HG02840 (cell line): ENCODE measurements around the gene PIF1.

Experiments used
- ATAC-seq: cut with Tn5 transposase; IDR thresholded peaks from one replicate; pipeline ENCODE4 v1.9.1; 2021; ENCODE audit warnings: mild to moderate bottlenecking, moderate library complexity, moderate number of reproducible peaks; ENCODE audit not compliant: unreplicated experiment, low FRiP score

PIF1 gene

DNA sequence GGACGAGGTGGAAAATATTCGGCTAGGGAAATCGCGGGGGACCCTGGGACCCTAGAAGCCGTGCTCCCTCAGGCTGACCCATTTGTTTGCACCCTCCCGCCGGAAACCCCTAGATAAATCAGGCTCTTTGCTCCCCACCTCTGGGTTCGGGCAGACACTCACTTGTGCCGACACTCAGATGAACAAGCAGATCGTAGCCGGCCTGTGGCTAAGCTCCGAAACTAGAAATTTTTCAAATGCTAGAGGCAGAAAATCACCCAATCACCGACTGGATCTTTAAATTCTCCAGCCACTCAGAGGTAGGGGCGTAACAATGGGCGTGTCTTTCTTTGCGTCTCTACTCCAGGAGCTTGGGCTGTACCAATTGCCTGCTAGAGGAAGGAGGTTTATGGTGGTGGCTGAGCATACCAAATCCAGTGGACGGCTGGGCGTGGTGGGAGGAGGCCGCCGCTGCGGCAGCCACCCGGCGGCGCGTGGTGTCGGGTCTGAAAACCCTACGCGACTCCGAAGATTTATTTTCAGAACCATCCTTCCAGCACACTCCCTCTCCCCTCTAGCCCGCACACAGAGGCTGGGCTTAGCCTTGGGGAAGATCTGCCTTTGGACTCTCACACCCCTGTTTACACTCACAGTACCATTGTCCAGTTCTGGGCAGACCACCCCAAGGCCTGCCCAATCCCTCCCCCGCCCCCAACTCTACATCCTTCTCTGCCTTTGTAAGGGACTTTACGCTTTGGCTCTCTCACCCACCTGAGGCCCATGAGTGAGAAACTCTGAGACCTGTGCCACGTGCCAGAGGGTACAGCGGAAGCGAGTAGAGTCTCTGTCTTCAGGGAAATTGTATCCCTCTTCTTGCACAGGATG is at the start of gene PIF1:
TSS of gene PIF1 (minus strand) at position 217 of the 864 bp plus-strand sequence. CDS start 1,312 bp downstream, outside the sequence.
- peak; percentile 75 for ATAC-seq

- ATAC-seq, result no peak
Measured at GRCh38 chr15:64870353-64870752, 44.9 kb upstream of the PIF1 start.

DNA sequence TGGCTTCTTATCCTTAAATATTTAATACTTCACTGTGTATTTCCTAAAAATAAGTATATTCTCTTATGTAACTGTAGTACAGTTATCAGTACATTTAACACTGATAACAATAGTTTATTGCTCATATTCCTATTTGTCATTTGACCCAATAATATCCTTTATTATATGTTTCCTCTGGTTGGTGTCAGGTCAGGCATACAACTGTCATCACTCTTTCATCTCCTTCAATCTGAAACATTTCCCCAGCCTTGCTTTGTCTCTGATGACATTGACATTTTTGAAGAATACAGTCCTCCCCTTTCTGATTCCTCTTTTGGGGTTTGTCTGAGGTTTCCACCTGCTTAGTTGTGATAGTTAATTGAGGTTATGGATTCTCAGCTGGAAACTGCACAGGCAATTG is 44.1 kb upstream of the PIF1 start:
- no peak for ATAC-seq

DNA sequence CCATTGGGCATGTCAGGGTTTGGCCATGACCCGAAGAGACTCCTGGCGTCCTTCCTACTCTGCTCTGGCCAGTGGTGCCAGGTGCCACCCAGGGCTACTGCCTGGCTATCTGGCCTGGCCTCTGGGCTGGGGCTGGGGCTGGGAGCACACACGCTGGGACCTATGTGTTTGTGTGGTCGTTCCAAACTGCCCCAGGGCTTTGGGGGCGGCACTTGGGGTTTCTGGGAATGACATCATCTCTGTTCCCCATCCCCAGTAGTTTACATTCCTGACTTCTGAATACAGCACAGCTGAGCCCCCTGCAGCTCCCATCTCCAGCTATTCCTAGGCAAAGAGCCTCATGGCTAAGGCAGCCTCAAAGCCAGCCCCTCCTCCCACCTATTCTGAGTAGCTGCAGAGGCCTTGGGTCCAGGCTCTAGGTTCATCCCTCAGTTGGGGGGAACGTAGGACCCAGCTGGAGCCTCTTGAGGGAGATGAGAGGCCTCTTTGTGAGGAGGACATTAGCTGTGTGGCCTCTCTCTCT is 40.6 kb upstream of the PIF1 start:
- ATAC-seq, result no peak

DNA sequence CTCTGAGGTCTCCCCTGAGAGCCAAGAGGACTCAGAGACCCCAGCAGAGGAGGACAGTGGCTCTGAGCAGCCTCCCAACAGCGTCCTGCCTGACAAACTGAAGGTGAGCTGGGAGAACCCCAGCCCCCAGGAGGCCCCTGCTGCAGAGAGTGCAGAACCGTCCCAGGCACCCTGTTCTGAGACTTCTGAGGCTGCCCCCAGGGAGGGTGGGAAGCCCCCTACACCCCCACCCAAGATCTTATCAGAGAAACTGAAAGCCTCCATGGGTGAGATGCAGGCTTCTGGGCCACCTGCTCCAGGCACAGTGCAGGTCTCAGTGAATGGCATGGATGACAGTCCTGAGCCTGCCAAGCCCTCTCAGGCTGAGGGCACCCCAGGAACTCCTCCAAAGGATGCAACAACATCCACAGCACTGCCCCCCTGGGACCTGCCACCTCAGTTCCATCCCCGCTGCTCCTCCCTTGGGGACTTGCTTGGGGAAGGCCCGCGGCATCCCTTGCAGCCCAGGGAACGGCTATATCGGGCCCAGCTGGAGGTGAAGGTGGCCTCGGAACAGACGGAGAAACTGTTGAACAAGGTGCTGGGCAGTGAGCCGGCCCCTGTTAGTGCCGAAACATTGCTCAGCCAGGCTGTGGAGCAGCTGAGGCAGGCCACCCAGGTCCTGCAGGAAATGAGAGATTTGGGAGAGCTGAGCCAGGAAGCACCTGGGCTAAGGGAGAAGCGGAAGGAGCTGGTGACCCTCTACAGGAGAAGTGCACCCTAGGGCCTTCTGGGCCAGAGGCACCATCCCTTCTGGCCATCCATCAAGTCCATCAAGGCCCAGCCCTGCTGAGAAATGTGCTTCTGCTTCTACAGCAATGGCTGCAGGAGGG is 39.9 kb upstream of the PIF1 start:
- ATAC-seq, result no peak

- ATAC-seq, result no peak
Measured at GRCh38 chr15:64864068-64864467, 38.6 kb upstream of the PIF1 start.

- ATAC-seq, result no peak
Measured at GRCh38 chr15:64862408-64862807, 37.0 kb upstream of the PIF1 start.

- no peak for ATAC-seq
Measured at GRCh38 chr15:64861960-64862359, 36.5 kb upstream of the PIF1 start.

DNA sequence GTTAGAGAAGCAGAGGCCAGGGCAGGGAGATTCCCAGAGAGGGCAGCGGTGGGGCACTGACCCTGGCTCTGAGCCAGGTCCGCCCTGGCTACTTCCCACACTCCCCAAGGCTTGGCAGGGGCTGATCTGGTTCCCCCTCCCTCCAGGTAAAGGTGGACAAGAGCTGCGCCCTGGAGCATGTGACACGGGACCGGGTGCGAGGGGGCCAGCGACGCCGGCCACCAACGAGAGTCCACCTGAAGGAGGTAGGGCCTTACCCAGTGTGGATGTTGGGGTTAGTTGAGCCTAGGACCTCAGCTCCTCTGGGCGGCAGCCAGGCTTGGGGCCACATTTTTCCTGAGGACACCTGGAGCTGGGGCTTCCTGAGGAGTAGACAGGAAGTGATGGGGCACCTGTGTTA is 35.9 kb upstream of the PIF1 start:
- ATAC-seq, result no peak

DNA sequence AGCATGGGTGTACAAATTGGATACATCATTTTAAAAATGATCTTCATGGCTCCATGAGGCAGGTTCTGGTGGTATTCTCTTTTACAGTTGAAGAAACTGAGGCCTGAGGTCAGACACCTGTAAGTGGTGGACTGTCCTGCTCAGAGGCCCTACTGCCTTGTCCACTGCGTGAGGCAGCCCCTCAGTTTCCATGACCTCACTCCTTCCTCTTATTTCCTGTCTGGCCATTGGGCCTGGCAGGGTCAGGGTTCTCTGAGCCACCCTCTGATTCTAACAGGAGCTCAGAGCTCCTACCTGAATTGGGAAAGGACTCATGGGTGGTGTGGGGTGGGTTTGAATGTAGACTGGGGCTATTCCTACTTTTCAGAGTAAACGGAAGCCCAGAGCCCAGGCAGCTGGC is 33.8 kb upstream of the PIF1 start:
- no peak for ATAC-seq

DNA sequence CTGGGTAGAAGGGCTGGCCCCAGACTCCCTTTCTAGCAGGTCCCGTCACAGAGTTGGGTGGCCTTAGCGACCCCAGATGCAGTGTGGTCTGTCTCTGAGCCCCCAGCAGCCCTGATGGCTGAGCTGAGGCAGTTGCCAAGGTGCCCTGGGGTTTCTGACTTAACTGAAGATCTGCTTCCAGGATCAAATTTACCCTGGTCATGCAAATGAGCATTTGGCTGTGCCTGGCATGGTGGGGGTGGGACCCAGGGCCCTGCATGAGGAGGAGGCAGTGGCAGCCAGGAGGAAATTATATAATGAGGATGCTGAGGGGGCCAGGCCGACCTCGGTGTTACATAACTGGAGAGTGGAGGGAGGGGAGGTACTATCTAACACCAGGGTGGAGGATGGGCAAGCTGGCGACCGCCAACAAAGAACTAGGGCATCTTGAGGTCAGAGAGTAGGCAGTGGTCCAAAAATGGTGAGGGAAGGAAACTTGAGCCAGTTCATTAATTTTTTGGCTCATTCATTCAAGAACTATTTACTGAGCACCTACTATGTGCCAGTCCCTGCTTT is 32.7 kb upstream of the PIF1 start:
- ATAC-seq, result no peak

DNA sequence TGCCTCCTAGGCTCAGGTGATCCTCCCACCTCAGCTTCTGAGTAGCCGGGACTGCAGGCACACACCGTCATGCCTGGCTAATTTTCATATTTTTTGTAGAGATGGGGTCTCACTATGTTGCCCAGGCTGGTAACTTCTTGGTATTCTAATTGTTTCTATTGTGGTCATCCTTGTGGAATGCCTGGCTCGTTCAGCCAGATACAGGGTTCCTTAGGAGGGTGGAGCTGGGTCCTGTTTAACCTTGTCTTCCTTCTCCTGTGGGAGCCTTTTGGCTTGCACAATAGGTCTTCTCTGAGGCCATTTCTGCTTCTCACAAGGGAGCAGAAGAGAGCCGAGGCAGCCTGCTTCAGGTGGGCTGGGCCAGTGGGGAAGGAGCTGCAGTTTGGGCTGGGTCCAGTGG is 32.0 kb upstream of the PIF1 start:
- ATAC-seq, result no peak

- no peak for ATAC-seq
Measured at GRCh38 chr15:64856429-64857145, 31.1 kb upstream of the PIF1 start.

- no peak for ATAC-seq
Measured at GRCh38 chr15:64855205-64855975, 29.9 kb upstream of the PIF1 start.

DNA sequence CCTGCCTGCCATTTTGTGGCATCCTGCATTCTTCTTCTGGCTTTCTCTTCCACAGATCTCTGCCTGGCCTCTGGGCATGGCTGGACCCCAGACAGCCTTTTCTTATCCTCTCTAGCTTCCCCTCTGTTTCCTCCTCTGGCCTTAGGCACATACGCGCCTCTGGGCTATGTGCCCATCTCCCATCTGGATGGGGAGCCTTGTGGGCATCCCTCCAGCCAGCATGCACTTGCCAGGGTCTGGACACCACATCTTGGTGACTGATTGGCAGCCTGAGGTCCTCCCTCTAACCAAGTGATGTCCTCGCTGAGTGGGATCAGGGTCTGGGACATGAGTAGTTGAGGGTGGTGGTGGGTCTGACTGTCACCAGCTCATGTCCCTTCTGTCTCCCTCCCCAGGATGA is 29.1 kb upstream of the PIF1 start:
- ATAC-seq, result no peak

- no peak for ATAC-seq
Measured at GRCh38 chr15:64854041-64854440, 28.6 kb upstream of the PIF1 start.

- no peak for ATAC-seq
Measured at GRCh38 chr15:64851503-64851840, 26.0 kb upstream of the PIF1 start.

GRCh38 chr15:64850778-64851502 is 25.5 kb upstream of the PIF1 start:
- ATAC-seq, result no peak
